K562 (cell line): ENCODE measurements around the gene PSMA2. TPM values are rescaled to one million over a fixed set of nuclear protein-coding genes. Genes with fewer than 3 reads are reported as not detected.
A peak's percentile ranks its signal among the peaks of the same experiment; 100 is the strongest.

Experiments used
- ATAC-seq: fragments of 200-7000 bp; cut with Tn5 transposase; 3 replicates; pipeline ENCODE4 v1.9.1; 2020; ENCODE audit warnings: moderate library complexity
- BruUV-seq: library from RNA; stranded (reverse); fragments of 400-500 nt; replicated peaks from 2 replicates; lab custom pipeline; 2021; lab: Mats Ljungman, UMichigan
- CTCF ChIA-PET: fragments of 300-600 bp; formaldehyde crosslinking; extraction: SDS; loops from one replicate; lab custom pipeline; 2021; ENCODE audit warnings: low intra/inter-chr PET ratio; lab: Yijun Ruan, JAX
- POLR2A ChIA-PET: fragments of 300-600, 350-650 bp; sonication (Branson Sonifier 250); formaldehyde crosslinking; extraction: SDS; loops from one replicate; lab custom pipeline; 2021; ENCODE audit warnings: antibody characterized with exemption, inconsistent platforms; lab: Yijun Ruan, JAX
- DNase-seq, 4 experiments: peaks; one replicate each; pipeline versions ENCODE4 v3.0.0 to v3.0.0-alpha.2; 2011 to 2018; ENCODE audit warnings: low spot score in 3 of 4, mixed read lengths in 3 of 4; ENCODE audit errors: extremely low read depth in 1 of 4
- FAIRE-seq: peaks from 2 replicates; lab custom pipeline; 2011; peaks lifted over from hg19 to GRCh38; lab: Jason Lieb, UNC
- H2AFZ ChIP-seq: 2 replicates; pipeline ENCODE4 v1.6.0; 2011; ENCODE audit warnings: low read depth, low read length, control low read depth, inconsistent platforms
- H3K27ac ChIP-seq: fragments of 200-600 bp; 3 replicates; pipeline ENCODE4 v1.8.0; 2011; ENCODE audit warnings: low read depth, mild to moderate bottlenecking, control low read depth, inconsistent platforms, low read length, moderate library complexity, mixed read lengths; ENCODE audit errors: extremely low read depth
- H3K27me3 ChIP-seq, 2 experiments: fragments of 300-600 bp in 1 of 2; 2 replicates in 1 of 2; 3 replicates in 1 of 2; pipeline versions ENCODE4 v1.6.0 to v1.8.0; 2011; ENCODE audit warnings: inconsistent platforms in 2 of 2, low read length in 2 of 2, mild to moderate bottlenecking in 1 of 2, mixed read lengths in 1 of 2, moderate library complexity in 1 of 2; ENCODE audit not compliant: control insufficient read depth in 2 of 2, insufficient read depth in 2 of 2
- H3K36me3 ChIP-seq: fragments of 300-600 bp; 3 replicates; pipeline ENCODE4 v1.8.0; 2011; ENCODE audit warnings: mild to moderate bottlenecking, low read length, inconsistent platforms; ENCODE audit not compliant: control insufficient read depth, insufficient read depth
- H3K4me1 ChIP-seq, 2 experiments: fragments of 200-600 bp in 1 of 2; replicated peaks in 1 of 2; 2 replicates in 1 of 2; 3 replicates in 1 of 2; pipeline versions ENCODE4 v1.5.1 to v1.8.0; 2011; ENCODE audit warnings: inconsistent platforms in 2 of 2, low read length in 2 of 2, mild to moderate bottlenecking in 1 of 2, mixed read lengths in 1 of 2, moderate library complexity in 1 of 2; ENCODE audit not compliant: control insufficient read depth in 2 of 2, insufficient read depth in 2 of 2
- H3K4me2 ChIP-seq: 2 replicates; pipeline ENCODE4 v1.6.1; 2011; ENCODE audit warnings: low read length, control low read depth, inconsistent platforms, mixed read lengths; ENCODE audit not compliant: insufficient read depth
- H3K4me3 ChIP-seq: fragments of 200-600 bp; sonication (generic), shearing (Covaris generic); 2 replicates; pipeline ENCODE4 v1.5.1; 2016; ENCODE audit warnings: control low read depth, inconsistent platforms
- H3K79me2 ChIP-seq: fragments of 200-600 bp; 3 replicates; pipeline ENCODE4 v1.8.0; 2011; ENCODE audit warnings: low read length, inconsistent platforms; ENCODE audit not compliant: control insufficient read depth, insufficient read depth
- H3K9ac ChIP-seq, 2 experiments: 2 replicates each; pipeline versions ENCODE4 v1.6.0 to v1.6.1; 2011; ENCODE audit warnings: low read depth in 2 of 2, low read length in 2 of 2, control low read depth in 1 of 2, inconsistent platforms in 1 of 2, mild to moderate bottlenecking in 1 of 2, mixed read lengths in 1 of 2; ENCODE audit not compliant: insufficient read depth in 1 of 2
- H3K9me1 ChIP-seq: one replicate; pipeline ENCODE4 v1.6.0; 2011; ENCODE audit warnings: inconsistent platforms, mild to moderate bottlenecking, low read length, moderate library complexity; ENCODE audit not compliant: control insufficient read depth, insufficient read depth
- H3K9me3 ChIP-seq: replicated peaks from 2 replicates; pipeline ENCODE4 v1.5.1; 2011; ENCODE audit warnings: low read depth, low read length, inconsistent platforms; ENCODE audit not compliant: control insufficient read depth, insufficient read depth
- H4K20me1 ChIP-seq: replicated peaks from 2 replicates; pipeline ENCODE4 v1.6.1; 2011; ENCODE audit warnings: low read length, inconsistent platforms, mixed read lengths; ENCODE audit not compliant: control insufficient read depth, insufficient read depth
- CEBPB ChIP-seq: fragments of 450-650 bp; IDR thresholded peaks from 2 replicates; pipeline ENCODE4 v1.6.1; 2016; ENCODE audit warnings: missing genetic modification characterization, missing compliant biosample characterization
- ELF2 ChIP-seq: fragments of 250-450 bp; sonication (Bioruptor Pico); IDR thresholded peaks from 2 replicates; pipeline ENCODE4 v1.5.0; 2021; ENCODE audit warnings: mild to moderate bottlenecking
- ERF ChIP-seq: fragments of 450-650 bp; formaldehyde crosslinking; IDR thresholded peaks from 2 replicates; pipeline ENCODE4 v1.4.0; 2020; ENCODE audit warnings: mild to moderate bottlenecking, mixed read lengths
- HOXB6 ChIP-seq: fragments of 250-450 bp; sonication (Bioruptor Pico); IDR thresholded peaks from 2 replicates; pipeline ENCODE4 v1.5.1; 2022; ENCODE audit warnings: mild to moderate bottlenecking, borderline replicate concordance
- ILK ChIP-seq: fragments of 450-650 bp; IDR thresholded peaks from 2 replicates; pipeline ENCODE4 v1.6.1; 2016; ENCODE audit warnings: missing genetic modification characterization, low read depth, mild to moderate bottlenecking, missing compliant biosample characterization, moderate library complexity, borderline replicate concordance
- IRF2 ChIP-seq: sonication (generic); formaldehyde crosslinking; IDR thresholded peaks from 2 replicates; pipeline ENCODE4 v1.8.1; 2022; ENCODE audit warnings: mild to moderate bottlenecking, missing genetic modification reagents
- LARP7 ChIP-seq: fragments of 450-650 bp; IDR thresholded peaks from 2 replicates; pipeline ENCODE4 v1.6.1; 2016
- MBD2 ChIP-seq: sonication (generic); IDR thresholded peaks from 2 replicates; pipeline ENCODE4 v1.6.1; 2016; ENCODE audit warnings: low read depth, borderline replicate concordance
- MTA1 ChIP-seq: fragments of 450-650 bp; IDR thresholded peaks from 2 replicates; pipeline ENCODE4 v1.6.1; 2017; ENCODE audit warnings: borderline replicate concordance
- ZNF507 ChIP-seq: conservative IDR thresholded peaks from 2 replicates; pipeline ENCODE4 v1.6.1; 2017; ENCODE audit warnings: missing genetic modification characterization, missing compliant biosample characterization
- WGBS: fragments of 100-300 bp; shearing (Covaris generic); methylation state at CpG from one replicate; pipeline ENCODE4 v1.1.6; 2016; ENCODE audit warnings: low coverage, mixed read lengths; ENCODE audit not compliant: insufficient coverage; ENCODE audit errors: missing lambda C conversion rate; 5-methylcytosine and 5-hydroxymethylcytosine counted together
- in situ Hi-C: fragments of 300-500 bp; cut with MboI; formaldehyde crosslinking; loops from 4 replicates; pipeline ENCODE4 v1.15.0; 2018; ENCODE audit warnings: inconsistent platforms, mixed read lengths
- intact Hi-C: fragments of 100-400 bp; cut with micrococcal nuclease; formaldehyde crosslinking; loops from 2 replicates; pipeline ENCODE4 v1.14.2; 2022
- polyA plus RNA-seq, 8 experiments: library from polyadenylated mRNA; depleted of rRNA in 4 of 8; stranded (reverse) in 5 of 8; unstranded in 3 of 8; fragments of >200 nt; fragmentation: Nextera tagmentation in 2 of 8; fragmentation: Illumina TruSeq in 1 of 8; extraction: Ambion mirVana in 2 of 8; extraction: Trizol in 1 of 8; gene quantifications; 2 replicates each; pipeline versions ENCODE4 v1.2.1 to v1.2.3, GENCODE V29; 2011 to 2014; ENCODE audit warnings: inconsistent platforms in 1 of 8, missing spikeins in 1 of 8
- total RNA-seq, 7 experiments: library from RNA; depleted of rRNA in 6 of 7; stranded (reverse); fragments of >200 nt in 6 of 7; fragmentation: Illumina TruSeq in 2 of 7; extraction: Trizol in 2 of 7; gene quantifications; 2 replicates each; pipeline versions ENCODE4 v1.2.1 to v1.2.3, GENCODE V29; 2011 to 2021; ENCODE audit warnings: low replicate concordance in 1 of 7
- TF ChIP-seq, protein P1 (sequence below): IDR thresholded peaks from 2 replicates; pipeline ENCODE4 v1.6.1; 2011; ENCODE audit warnings: borderline replicate concordance, low read depth, mild to moderate bottlenecking, moderate library complexity, low read length; ENCODE audit not compliant: insufficient read depth, poor library complexity, severe bottlenecking

The PSMA2 gene
- total and polyA plus RNA-seq, 9 of the 15 experiments (the other 6 are each of a cell fraction or from before 2014, with no cell fraction given), result 91.7 to 1,070 (median 213) TPM

DNA sequence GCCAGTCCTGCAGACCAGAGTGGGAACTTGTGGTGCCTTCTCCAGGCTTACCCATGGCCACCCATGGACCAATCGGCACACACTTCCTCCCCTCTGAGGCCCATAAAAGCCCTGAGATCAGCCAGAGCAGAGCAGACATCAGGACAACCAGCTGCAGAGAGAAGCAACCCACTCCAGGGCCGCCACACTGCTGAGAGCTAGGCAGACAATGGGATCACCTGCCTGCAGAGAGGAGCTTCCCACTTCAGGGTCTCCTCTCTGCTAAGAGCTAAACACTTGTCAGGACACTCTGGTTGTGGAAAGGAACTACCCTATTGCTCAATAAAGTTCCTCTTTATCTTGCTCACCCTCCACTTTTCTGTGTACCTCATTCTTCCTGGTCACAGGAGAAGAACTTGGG is 54.1 kb downstream of the PSMA2 start:
- 8% methylated on average over 2 of the region's 2 CpGs for WGBS
- ATAC-seq (no peak; the same call in 2 of the 3 replicates), FAIRE-seq (no peak)

DNA sequence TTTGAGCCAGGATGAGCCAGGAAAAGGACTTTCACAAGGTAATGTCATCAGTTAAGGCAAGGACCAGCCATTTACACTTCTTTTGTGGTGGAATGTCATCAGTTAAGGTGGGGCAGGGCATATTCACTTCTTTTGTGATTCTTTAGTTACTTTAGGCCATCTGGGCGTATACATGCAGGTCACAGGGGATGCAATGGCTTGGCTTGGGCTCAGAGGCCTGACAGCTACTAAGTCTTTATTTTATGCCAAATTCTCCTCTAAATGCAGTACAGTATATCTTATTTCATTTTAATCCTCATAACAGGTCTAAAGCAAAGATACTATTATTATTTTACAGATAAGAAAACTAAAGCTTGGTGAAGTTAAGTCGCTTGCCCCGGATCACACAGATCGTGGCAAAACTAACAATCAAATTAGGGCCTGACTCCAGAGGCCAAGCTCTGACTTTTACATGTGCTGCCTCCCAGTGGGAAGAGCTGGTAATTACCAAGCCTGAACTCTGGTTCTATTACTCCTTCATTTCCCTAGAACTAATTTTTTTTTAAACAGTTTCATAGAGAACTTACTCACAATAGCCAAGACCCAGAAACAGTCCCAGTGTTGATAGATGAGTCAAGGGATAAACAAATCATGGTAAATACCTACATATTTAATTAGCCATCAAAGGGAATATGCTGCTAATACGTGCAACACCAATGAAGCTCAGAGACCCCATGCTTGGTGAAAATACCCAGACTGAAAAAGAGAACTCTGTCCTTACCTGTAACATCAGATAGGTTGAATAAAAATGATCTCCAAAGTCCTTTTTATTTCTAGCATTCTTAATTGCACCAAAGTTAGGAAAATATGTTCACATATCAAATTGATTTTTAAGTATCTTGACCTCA is 55.5 kb downstream of the PSMA2 start:
- in situ Hi-C loops, result no loop called here
- peak overlapping the region; percentile 51; the same call in 1 of the 2 replicates for H2AFZ ChIP-seq
- no peaks in the 10 kb centered on the region for H4K20me1 ChIP-seq
- no peaks in the 10 kb centered on the region for H3K36me3 ChIP-seq
- H3K9ac ChIP-seq, result no peak overlapping the region
- H3K4me2 ChIP-seq, result no peak overlapping the region
- DNase-seq (peak; percentile 62 to 71 (median 64)), FAIRE-seq (peak; percentile 73), ATAC-seq (peak; percentile 96)
- POLR2A ChIA-PET, result interaction anchor here (0.5 to 1.2 kb wide), 4 partner anchors 16 to 635 kb away, joined by 3 read pairs; no protein-coding TSS in a partner anchor
- no peaks in the 10 kb centered on the region for H3K9me1 ChIP-seq
- H3K27me3 ChIP-seq, result no peaks in the 10 kb centered on the region
- H3K27ac ChIP-seq, result no peak overlapping the region
- H3K4me3 ChIP-seq, result no peak overlapping the region
- no peaks in the 10 kb centered on the region for H3K79me2 ChIP-seq
- BruUV-seq, result no TSS peak
- H3K9me3 ChIP-seq, result no peaks in the 10 kb centered on the region
- peaks cover 0 to 5% of the 10 kb centered on the region in 2 experiments; a peak in 2 of 5 replicates for H3K4me1 ChIP-seq
- WGBS, result 17% methylated on average over 5 of the region's 5 CpGs
- intact Hi-C loops, result no loop called here
- CTCF ChIA-PET, result interaction anchor here (0.5 to 1.1 kb wide), 2 partner anchors 33 to 222 kb away, joined by 3 read pairs; no protein-coding TSS in a partner anchor
- no peak for TF ChIP-seq ILK
- no peak for TF ChIP-seq LARP7
- no peak for TF ChIP-seq MBD2
- TF ChIP-seq, protein P1, sequence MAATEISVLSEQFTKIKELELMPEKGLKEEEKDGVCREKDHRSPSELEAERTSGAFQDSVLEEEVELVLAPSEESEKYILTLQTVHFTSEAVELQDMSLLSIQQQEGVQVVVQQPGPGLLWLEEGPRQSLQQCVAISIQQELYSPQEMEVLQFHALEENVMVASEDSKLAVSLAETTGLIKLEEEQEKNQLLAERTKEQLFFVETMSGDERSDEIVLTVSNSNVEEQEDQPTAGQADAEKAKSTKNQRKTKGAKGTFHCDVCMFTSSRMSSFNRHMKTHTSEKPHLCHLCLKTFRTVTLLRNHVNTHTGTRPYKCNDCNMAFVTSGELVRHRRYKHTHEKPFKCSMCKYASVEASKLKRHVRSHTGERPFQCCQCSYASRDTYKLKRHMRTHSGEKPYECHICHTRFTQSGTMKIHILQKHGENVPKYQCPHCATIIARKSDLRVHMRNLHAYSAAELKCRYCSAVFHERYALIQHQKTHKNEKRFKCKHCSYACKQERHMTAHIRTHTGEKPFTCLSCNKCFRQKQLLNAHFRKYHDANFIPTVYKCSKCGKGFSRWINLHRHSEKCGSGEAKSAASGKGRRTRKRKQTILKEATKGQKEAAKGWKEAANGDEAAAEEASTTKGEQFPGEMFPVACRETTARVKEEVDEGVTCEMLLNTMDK, result no peak

More for the DNA sequence above, 54.1 kb downstream of the PSMA2 start:
- H3K36me3 ChIP-seq, result no peaks in the 10 kb centered on the region
- TF ChIP-seq ELF2 (CRISPR knock-in tag), result no peak
- no peak for TF ChIP-seq ZNF507 (tag)
- no peak for TF ChIP-seq IRF2 (CRISPR knock-in tag)
- no peak for TF ChIP-seq MTA1
- no peak for TF ChIP-seq ERF
- TF ChIP-seq CEBPB (tag), result peak; percentile 74
- TF ChIP-seq HOXB6 (CRISPR knock-in tag), result no peak
- TF ChIP-seq, all 486 proteins: peak for 1
- no TSS peak for BruUV-seq
- no peaks in the 10 kb centered on the region for H3K79me2 ChIP-seq
- peaks cover 0 to 8% of the 10 kb centered on the region in 2 experiments; a peak in 2 of 5 replicates for H3K4me1 ChIP-seq
- POLR2A ChIA-PET, result interaction anchor here (0.8 kb wide), 1 partner anchor 904 kb away, joined by 4 read pairs; no protein-coding TSS in a partner anchor
- intact Hi-C loops, result no loop called here
- H3K9me1 ChIP-seq, result no peaks in the 10 kb centered on the region
- no peaks in the 10 kb centered on the region for H3K9me3 ChIP-seq
- H3K27ac ChIP-seq, result no peak overlapping the region
- no peak overlapping the region for H3K4me2 ChIP-seq
- CTCF ChIA-PET, result no interaction called here
- H3K27me3 ChIP-seq, result no peaks in the 10 kb centered on the region
- H4K20me1 ChIP-seq, result no peaks in the 10 kb centered on the region
- no peak for DNase-seq
- H3K9ac ChIP-seq, result no peak overlapping the region
- H3K4me3 ChIP-seq, result no peak overlapping the region
- H2AFZ ChIP-seq, result peak overlapping the region; percentile 5; the same call in 1 of the 2 replicates
- in situ Hi-C loops, result no loop called here
